Renal cortical epithelial cell (primary cell): ENCODE data around the gene ACTL7A. TPM values are rescaled to one million over a fixed set of nuclear protein-coding genes. Genes with fewer than 3 reads are reported as not detected.

Experiments
- total RNA-seq: library from RNA; depleted of rRNA; stranded (reverse); fragments of >200 nt; gene quantifications from 2 replicates; pipeline ENCODE4 v1.2.3, GENCODE V29; 2014

The ACTL7A gene
- total RNA-seq, 1 donor from 2014 or later, result not detected

Other genes with a start within 250 kb of the ACTL7A start
- not detected in 2 replicates for gene ACTL7B, start 6.3 kb upstream of the ACTL7A start, total RNA-seq
- 41.2 and 49.8 TPM in 2 replicates for gene ELP1, start 71.9 kb downstream of the ACTL7A start, total RNA-seq
- 6.8 and 7.8 TPM in 2 replicates for gene ABITRAM, start 72.1 kb downstream of the ACTL7A start, total RNA-seq
- gene CTNNAL1, start 151.2 kb downstream of the ACTL7A start, total RNA-seq, result 154 and 242 TPM in 2 replicates